DND-41 (cell line): Measurements from ENCODE around the gene PLCB4.

Experiments
- CTCF ChIP-seq: IDR thresholded peaks from 2 replicates; pipeline ENCODE4 v1.5.1; 2012; ENCODE audit warnings: borderline replicate concordance, low read length, moderate library complexity, mild to moderate bottlenecking; ENCODE audit not compliant: poor library complexity, severe bottlenecking; ENCODE audit errors: extremely low read depth
- EZH2 ChIP-seq: IDR thresholded peaks from 3 replicates; pipeline ENCODE4 v1.6.1; 2012; ENCODE audit warnings: borderline replicate concordance, low read depth, mild to moderate bottlenecking, moderate library complexity, low read length, inconsistent platforms; ENCODE audit not compliant: severe bottlenecking

- TF ChIP-seq CTCF: no peak
- no peak for TF ChIP-seq EZH2
These were observed 127.2 kb downstream of the PLCB4 start for GRCh38 chr20:9196110-9196509.
